NCI-H2196 treated with DMSO at 0.1 percent for 48 hours (cell line): ENCODE results near the gene PPP1R3D.
"Not testable (repeated sequence)": the region's sequence is repeated elsewhere in the genome, so short reads cannot be mapped to it uniquely, and the experiment has no call there.

Source experiments
- DNase-seq: peaks from one replicate; lab custom pipeline; 2025; ENCODE audit not compliant: unreplicated experiment; lab: John Stamatoyannopoulos, UW

The PPP1R3D gene

GRCh38 chr20:59925359-59925758, 14.7 kb downstream of the PPP1R3D start:
- no peak for DNase-seq

GRCh38 chr20:59923514-59923913, 16.6 kb downstream of the PPP1R3D start:
- no peak for DNase-seq

- DNase-seq, result no peak
These were observed 19.2 kb downstream of the PPP1R3D start for GRCh38 chr20:59920944-59921343.

GRCh38 chr20:59912609-59913008, 27.5 kb downstream of the PPP1R3D start:
- no peak for DNase-seq

GRCh38 chr20:59911041-59911440, 29.1 kb downstream of the PPP1R3D start:
- no peak for DNase-seq

- DNase-seq, result no peak
These were observed 31.2 kb downstream of the PPP1R3D start for GRCh38 chr20:59908855-59909254.

- no peak for DNase-seq
These were observed 36.5 kb downstream of the PPP1R3D start for GRCh38 chr20:59903621-59904020.

GRCh38 chr20:59902470-59902869, 37.6 kb downstream of the PPP1R3D start:
- DNase-seq, result no peak

GRCh38 chr20:59895908-59896307, 44.2 kb downstream of the PPP1R3D start:
- DNase-seq, result no peak

GRCh38 chr20:59891581-59891980, 48.5 kb downstream of the PPP1R3D start:
- no peak for DNase-seq

GRCh38 chr20:59890035-59890434, 50.1 kb downstream of the PPP1R3D start:
- DNase-seq, result not testable (repeated sequence)

GRCh38 chr20:59888050-59888449, 52.1 kb downstream of the PPP1R3D start:
- no peak for DNase-seq
